HEK293T (cell line): Measurements from ENCODE around the gene PICALM.

Source experiments
- ARNT ChIP-seq: fragments of 450-650 bp; IDR thresholded peaks from 2 replicates; pipeline ENCODE4 v1.6.1; 2017; ENCODE audit warnings: mild to moderate bottlenecking
- BHLHE40 ChIP-seq: fragments of 450-650 bp; IDR thresholded peaks from 2 replicates; pipeline ENCODE4 v1.6.1; 2016; ENCODE audit warnings: mild to moderate bottlenecking, moderate library complexity, borderline replicate concordance
- ELF4 ChIP-seq: fragments of 450-650 bp; IDR thresholded peaks from 2 replicates; pipeline ENCODE4 v1.6.1; 2017; ENCODE audit warnings: antibody characterized with exemption
- FOXA1 ChIP-seq: fragments of 450-650 bp; IDR thresholded peaks from 2 replicates; pipeline ENCODE4 v1.6.1; 2016; ENCODE audit warnings: mild to moderate bottlenecking
- FOXK2 ChIP-seq: fragments of 450-650 bp; IDR thresholded peaks from 2 replicates; pipeline ENCODE4 v1.6.1; 2016; ENCODE audit warnings: mild to moderate bottlenecking
- FOXM1 ChIP-seq: fragments of 450-650 bp; IDR thresholded peaks from 2 replicates; pipeline ENCODE4 v1.6.1; 2017; ENCODE audit warnings: mild to moderate bottlenecking, borderline replicate concordance
- HDGF ChIP-seq: fragments of 450-650 bp; IDR thresholded peaks from 2 replicates; pipeline ENCODE4 v1.6.1; 2017; ENCODE audit warnings: antibody characterized with exemption, borderline replicate concordance
- LEF1 ChIP-seq: fragments of 450-650 bp; IDR thresholded peaks from 2 replicates; pipeline ENCODE4 v1.6.1; 2017; ENCODE audit warnings: mild to moderate bottlenecking, borderline replicate concordance
- NFRKB ChIP-seq: fragments of 450-650 bp; IDR thresholded peaks from 2 replicates; pipeline ENCODE4 v1.6.1; 2016; ENCODE audit warnings: mild to moderate bottlenecking, moderate library complexity
- PKNOX1 ChIP-seq: fragments of 450-650 bp; IDR thresholded peaks from 2 replicates; pipeline ENCODE4 v1.6.1; 2016
- SP1 ChIP-seq: fragments of 450-650 bp; IDR thresholded peaks from 2 replicates; pipeline ENCODE4 v1.6.1; 2017
- TARDBP ChIP-seq: fragments of 450-650 bp; IDR thresholded peaks from 2 replicates; pipeline ENCODE4 v1.6.1; 2016
- ZNF384 ChIP-seq: fragments of 450-650 bp; IDR thresholded peaks from 2 replicates; pipeline ENCODE4 v1.6.1; 2016

- TF ChIP-seq TARDBP (no peak), SP1 (no peak), PKNOX1 (no peak), FOXM1 (no peak), ARNT (no peak), NFRKB (no peak), FOXA1 (no peak), FOXK2 (no peak), HDGF (no peak), ELF4 (no peak), ZNF384 (no peak), LEF1 (no peak), BHLHE40 (no peak)
Measured at GRCh38 chr11:86014221-86014620, 54.7 kb downstream of the PICALM start.
